HG03575 (cell line): ENCODE data around the gene BOLA3.

Experiments used
- ATAC-seq: cut with Tn5 transposase; IDR thresholded peaks from one replicate; pipeline ENCODE4 v1.9.1; 2021; ENCODE audit not compliant: unreplicated experiment, insufficient number of reproducible peaks, low FRiP score; ENCODE audit errors: extremely low read depth

The BOLA3 gene

GRCh38 chr2:74109551-74109950 is 38.2 kb downstream of the BOLA3 start:
- ATAC-seq = no peak

- ATAC-seq = no peak
Observed at GRCh38 chr2:74107071-74107470, 40.6 kb downstream of the BOLA3 start.

GRCh38 chr2:74105413-74105812 is 42.3 kb downstream of the BOLA3 start:
- ATAC-seq = no peak

GRCh38 chr2:74104839-74105238 is 42.9 kb downstream of the BOLA3 start:
- no peak for ATAC-seq

GRCh38 chr2:74103763-74104162 is 43.9 kb downstream of the BOLA3 start:
- ATAC-seq = no peak

GRCh38 chr2:74102516-74102915 is 45.2 kb downstream of the BOLA3 start:
- no peak for ATAC-seq

GRCh38 chr2:74101574-74102300 is 46.0 kb downstream of the BOLA3 start:
- ATAC-seq = no peak

- no peak for ATAC-seq
Observed at GRCh38 chr2:74100254-74101216, 47.2 kb downstream of the BOLA3 start.

- no peak for ATAC-seq
Observed at GRCh38 chr2:74099835-74100234, 47.9 kb downstream of the BOLA3 start.

- ATAC-seq = no peak
Observed at GRCh38 chr2:74099271-74099670, 48.4 kb downstream of the BOLA3 start.

- no peak for ATAC-seq
Observed at GRCh38 chr2:74097574-74097973, 50.1 kb downstream of the BOLA3 start.

- no peak for ATAC-seq
Observed at GRCh38 chr2:74096052-74096451, 51.7 kb downstream of the BOLA3 start.

- no peak for ATAC-seq
Observed at GRCh38 chr2:74095632-74096031, 52.1 kb downstream of the BOLA3 start.

GRCh38 chr2:74094291-74094690 is 53.4 kb downstream of the BOLA3 start:
- ATAC-seq = no peak

GRCh38 chr2:74093840-74094239 is 53.9 kb downstream of the BOLA3 start:
- ATAC-seq = no peak

- ATAC-seq = no peak
Observed at GRCh38 chr2:74093426-74093825, 54.3 kb downstream of the BOLA3 start.

GRCh38 chr2:74092275-74092674 is 55.4 kb downstream of the BOLA3 start:
- no peak for ATAC-seq

GRCh38 chr2:74091391-74091790 is 56.3 kb downstream of the BOLA3 start:
- no peak for ATAC-seq

GRCh38 chr2:74089816-74090745 is 57.6 kb downstream of the BOLA3 start:
- ATAC-seq = no peak
